ENCODE measurements around the gene ATP9A.

DNA sequence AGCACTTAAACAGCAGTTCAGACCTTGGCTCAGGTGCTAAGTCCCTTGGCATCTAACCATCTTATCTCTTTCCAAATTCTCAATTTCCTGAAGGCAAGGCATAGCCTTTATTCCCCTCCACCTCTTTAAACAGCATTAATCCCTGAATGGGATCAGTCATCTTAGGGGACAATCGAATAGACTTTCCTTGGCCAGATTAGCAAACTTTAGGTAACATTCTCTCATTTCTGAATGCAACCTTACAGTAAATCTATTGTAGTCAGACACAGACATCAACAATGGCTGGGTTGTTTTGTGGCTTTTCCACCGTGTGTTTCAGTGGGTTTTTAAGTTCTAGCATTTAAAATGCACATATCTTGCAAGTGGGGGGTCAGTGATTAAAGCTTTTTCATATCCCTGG is 56.8 kb downstream of the ATP9A start:
- TF ChIP-seq, protein P1, sequence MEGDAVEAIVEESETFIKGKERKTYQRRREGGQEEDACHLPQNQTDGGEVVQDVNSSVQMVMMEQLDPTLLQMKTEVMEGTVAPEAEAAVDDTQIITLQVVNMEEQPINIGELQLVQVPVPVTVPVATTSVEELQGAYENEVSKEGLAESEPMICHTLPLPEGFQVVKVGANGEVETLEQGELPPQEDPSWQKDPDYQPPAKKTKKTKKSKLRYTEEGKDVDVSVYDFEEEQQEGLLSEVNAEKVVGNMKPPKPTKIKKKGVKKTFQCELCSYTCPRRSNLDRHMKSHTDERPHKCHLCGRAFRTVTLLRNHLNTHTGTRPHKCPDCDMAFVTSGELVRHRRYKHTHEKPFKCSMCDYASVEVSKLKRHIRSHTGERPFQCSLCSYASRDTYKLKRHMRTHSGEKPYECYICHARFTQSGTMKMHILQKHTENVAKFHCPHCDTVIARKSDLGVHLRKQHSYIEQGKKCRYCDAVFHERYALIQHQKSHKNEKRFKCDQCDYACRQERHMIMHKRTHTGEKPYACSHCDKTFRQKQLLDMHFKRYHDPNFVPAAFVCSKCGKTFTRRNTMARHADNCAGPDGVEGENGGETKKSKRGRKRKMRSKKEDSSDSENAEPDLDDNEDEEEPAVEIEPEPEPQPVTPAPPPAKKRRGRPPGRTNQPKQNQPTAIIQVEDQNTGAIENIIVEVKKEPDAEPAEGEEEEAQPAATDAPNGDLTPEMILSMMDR (IDR thresholded peaks at IDR 0.05), result no peak
- TF ChIP-seq POLR2A (IDR thresholded peaks at IDR 0.05), result no peak

Measured in right lobe of liver (tissue), 4 donors.